Smooth muscle cell (in vitro differentiated cells): ENCODE results near the gene ATXN1. TPM values are rescaled to one million over a fixed set of nuclear protein-coding genes. Genes with fewer than 3 reads are reported as not detected.

ENCODE experiments used
- DNase-seq: peaks from one replicate; lab custom pipeline; 2025; ENCODE audit not compliant: unreplicated experiment; lab: John Stamatoyannopoulos, UW
- H2AFZ ChIP-seq: fragments of 200-600 bp; sonication (generic); 2 replicates; pipeline ENCODE4 v1.6.0; 2016; ENCODE audit warnings: antibody characterized with exemption, low read depth, mild to moderate bottlenecking
- H3F3A ChIP-seq: fragments of 200-600 bp; sonication (generic); 2 replicates; pipeline ENCODE4 v1.6.0; 2017; ENCODE audit warnings: antibody characterized with exemption, low read depth
- H3K27ac ChIP-seq: fragments of 200-600 bp; sonication (generic); 2 replicates; pipeline ENCODE4 v1.5.1; 2016; ENCODE audit warnings: low read depth, mild to moderate bottlenecking
- H3K27me3 ChIP-seq: fragments of 200-600 bp; sonication (generic); 2 replicates; pipeline ENCODE4 v1.6.1; 2016; ENCODE audit warnings: low read depth, mild to moderate bottlenecking
- H3K36me3 ChIP-seq: fragments of 200-600 bp; sonication (generic); 2 replicates; pipeline ENCODE4 v1.5.1; 2016; ENCODE audit warnings: low read depth
- H3K4me1 ChIP-seq: fragments of 200-600 bp; sonication (generic); 2 replicates; pipeline ENCODE4 v1.5.1; 2016; ENCODE audit warnings: low read depth
- H3K4me2 ChIP-seq: fragments of 200-600 bp; sonication (generic); 2 replicates; pipeline ENCODE4 v1.6.0; 2016; ENCODE audit warnings: mild to moderate bottlenecking
- H3K4me3 ChIP-seq: fragments of 200-600 bp; sonication (generic); 2 replicates; pipeline ENCODE4 v1.5.1; 2016; ENCODE audit warnings: mild to moderate bottlenecking
- H3K79me2 ChIP-seq: fragments of 200-600 bp; sonication (generic); 2 replicates; pipeline ENCODE4 v1.6.0; 2016; ENCODE audit warnings: low read depth, mild to moderate bottlenecking
- H3K9ac ChIP-seq: fragments of 200-600 bp; sonication (generic); 2 replicates; pipeline ENCODE4 v1.6.0; 2016; ENCODE audit warnings: low read depth
- H3K9me3 ChIP-seq: fragments of 200-600 bp; sonication (generic); replicated peaks from 2 replicates; pipeline ENCODE4 v1.5.1; 2016; ENCODE audit warnings: low read depth
- H4K20me1 ChIP-seq: fragments of 200-600 bp; sonication (generic); 2 replicates; pipeline ENCODE4 v1.6.0; 2016; ENCODE audit warnings: low read depth
- CTCF ChIP-seq: fragments of 200-600 bp; sonication (generic); IDR thresholded peaks from 2 replicates; pipeline ENCODE4 v1.5.1; 2017; ENCODE audit warnings: borderline replicate concordance, mild to moderate bottlenecking, antibody characterized with exemption; ENCODE audit not compliant: insufficient read depth, poor library complexity, severe bottlenecking
- WGBS: methylation state at CpG from one replicate; pipeline ENCODE4 v1.1.7; 2016; ENCODE audit warnings: low lambda C conversion rate; 5-methylcytosine and 5-hydroxymethylcytosine counted together
- polyA plus RNA-seq: library from polyadenylated mRNA; unstranded; fragments of >200 nt; fragmentation: Nextera tagmentation; extraction: Ambion mirVana; gene quantifications from 2 replicates; pipeline ENCODE4 v1.2.1, GENCODE V29; 2016
- total RNA-seq: library from RNA; depleted of rRNA; stranded (reverse); fragments of >200 nt; gene quantifications from 2 replicates; pipeline ENCODE4 v1.2.3, GENCODE V29; 2014

ATXN1 gene
- total and polyA plus RNA-seq, 2 experiments from 2014 or later, result 17.9 to 40.6 TPM

- H3K9me3 ChIP-seq, result no peaks in the 10 kb centered on the region
- peaks cover 7% of the 10 kb centered on the region for H3K4me1 ChIP-seq
- H3F3A ChIP-seq, result no peaks in the 10 kb centered on the region
- H3K4me3 ChIP-seq, result no peak overlapping the region
- no peak overlapping the region for H2AFZ ChIP-seq
- H3K27ac ChIP-seq, result no peak overlapping the region
- H3K79me2 ChIP-seq, result peaks cover 12% of the 10 kb centered on the region
- H4K20me1 ChIP-seq, result peaks cover 65% of the 10 kb centered on the region
- H3K36me3 ChIP-seq, result no peaks in the 10 kb centered on the region
- no peaks in the 10 kb centered on the region for H3K27me3 ChIP-seq
- no peak for TF ChIP-seq CTCF
- no peak overlapping the region for H3K4me2 ChIP-seq
- no peak for DNase-seq
- no peak overlapping the region for H3K9ac ChIP-seq
- WGBS, result 100% methylated on average over 1 of the region's 1 CpG
These were observed 389.1 kb downstream of the ATXN1 start for GRCh38 chr6:16372029-16372776.

GRCh38 chr6:16371401-16371800, 389.9 kb downstream of the ATXN1 start:
- H3K27ac ChIP-seq, result no peak overlapping the region
- 86% methylated on average over 1 of the region's 1 CpG for WGBS
- no peak for TF ChIP-seq CTCF

DNA sequence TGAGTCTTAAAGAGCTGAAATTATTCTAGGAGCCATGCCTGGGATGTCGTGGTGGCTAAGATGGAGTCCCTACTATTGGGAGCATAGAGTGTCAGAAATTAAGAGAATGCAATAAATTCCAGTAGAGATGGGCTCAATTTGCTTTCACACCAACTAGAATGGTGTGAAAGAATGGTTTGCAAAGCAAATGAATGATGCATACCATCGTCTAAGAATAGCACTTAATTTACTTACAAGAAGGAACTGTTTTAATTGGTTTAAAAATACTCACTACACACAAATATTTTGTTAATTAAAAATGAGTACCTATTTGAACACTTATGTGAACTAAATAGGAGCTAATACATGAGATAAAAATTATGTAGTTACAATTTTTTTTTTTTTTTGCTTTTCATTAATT, 390.3 kb downstream of the ATXN1 start:
- DNase-seq, result no peak

More at GRCh38 chr6:16371401-16371800, 389.9 kb downstream of the ATXN1 start:
- Histone ChIP-seq H3K36me3 (no peaks in the 10 kb centered on the region), H3K9ac (no peak overlapping the region), H3K4me1 (peaks cover 7% of the 10 kb centered on the region), H3K79me2 (peaks cover 8% of the 10 kb centered on the region), H3K4me2 (no peak overlapping the region), H2AFZ (no peak overlapping the region), H3F3A (peaks cover 3% of the 10 kb centered on the region), H4K20me1 (peaks cover 64% of the 10 kb centered on the region), H3K4me3 (no peak overlapping the region), H3K9me3 (no peaks in the 10 kb centered on the region), H3K27me3 (no peaks in the 10 kb centered on the region)
- no peak for DNase-seq

More for the DNA sequence above, 390.3 kb downstream of the ATXN1 start:
- Histone ChIP-seq H3K9me3 (no peaks in the 10 kb centered on the region), H3K27me3 (no peaks in the 10 kb centered on the region), H3K27ac (no peak overlapping the region), H3F3A (peaks cover 3% of the 10 kb centered on the region), H3K4me3 (no peak overlapping the region), H2AFZ (no peak overlapping the region), H3K36me3 (no peaks in the 10 kb centered on the region), H4K20me1 (peaks cover 64% of the 10 kb centered on the region), H3K4me1 (peaks cover 7% of the 10 kb centered on the region), H3K9ac (no peak overlapping the region), H3K4me2 (no peak overlapping the region), H3K79me2 (peaks cover 7% of the 10 kb centered on the region)
- WGBS, result 92% methylated on average over 2 of the region's 2 CpGs
- no peak for TF ChIP-seq CTCF
